ENCODE results near the gene CHST9. TPM values are rescaled to one million over a fixed set of nuclear protein-coding genes. Genes with fewer than 3 reads are reported as not detected.
A peak's percentile ranks its signal among the peaks of the same experiment; 100 is the strongest.

The CHST9 gene
- total RNA-seq, 1 experiment from 2014 or later, result 19.2 TPM

DNA sequence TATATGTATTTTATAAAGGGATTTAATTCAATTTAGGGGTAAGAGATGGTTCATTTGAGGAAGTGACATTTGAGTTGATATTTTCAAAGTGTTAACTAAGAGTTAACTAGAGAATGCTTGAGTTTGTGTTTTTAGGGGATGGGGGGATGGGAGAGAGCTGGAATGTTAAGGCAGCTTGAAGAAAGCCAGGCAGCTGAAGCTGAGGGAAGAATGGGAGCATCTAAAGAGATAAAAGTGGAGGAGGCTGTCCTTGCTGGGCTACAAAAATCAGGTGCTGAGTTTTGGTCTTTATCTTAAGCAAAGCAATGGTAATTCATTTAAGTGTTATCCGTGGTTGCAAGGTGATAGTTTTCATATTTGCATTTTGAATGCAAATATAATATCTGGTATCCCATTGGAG lies 9.2 kb downstream of the CHST9 start (continued):
- TF ChIP-seq USF2 (CRISPR knock-in tag; IDR thresholded peaks at IDR 0.05) (no peak), TP53 (CRISPR knock-in tag; IDR thresholded peaks at IDR 0.05) (no peak), MXD4 (CRISPR knock-in tag; IDR thresholded peaks at IDR 0.05; ENCODE audit: borderline replicate concordance) (no peak), AR (CRISPR knock-in tag; IDR thresholded peaks at IDR 0.05) (no peak), TCF7 (CRISPR knock-in tag; IDR thresholded peaks at IDR 0.05; ENCODE audit: low read depth) (no peak), ESRRA (CRISPR knock-in tag; IDR thresholded peaks at IDR 0.05; ENCODE audit: borderline replicate concordance) (no peak), NR3C1 (CRISPR knock-in tag; conservative IDR thresholded peaks at IDR 0.05; ENCODE audit: low read depth) (no peak), SMAD4 (CRISPR knock-in tag; IDR thresholded peaks at IDR 0.05) (no peak), ZNF532 (CRISPR knock-in tag; IDR thresholded peaks at IDR 0.05; ENCODE audit: borderline replicate concordance) (no peak), STAT6 (CRISPR knock-in tag; conservative IDR thresholded peaks at IDR 0.05; ENCODE audit: low read depth) (no peak)
- TF ChIP-seq, protein P1, sequence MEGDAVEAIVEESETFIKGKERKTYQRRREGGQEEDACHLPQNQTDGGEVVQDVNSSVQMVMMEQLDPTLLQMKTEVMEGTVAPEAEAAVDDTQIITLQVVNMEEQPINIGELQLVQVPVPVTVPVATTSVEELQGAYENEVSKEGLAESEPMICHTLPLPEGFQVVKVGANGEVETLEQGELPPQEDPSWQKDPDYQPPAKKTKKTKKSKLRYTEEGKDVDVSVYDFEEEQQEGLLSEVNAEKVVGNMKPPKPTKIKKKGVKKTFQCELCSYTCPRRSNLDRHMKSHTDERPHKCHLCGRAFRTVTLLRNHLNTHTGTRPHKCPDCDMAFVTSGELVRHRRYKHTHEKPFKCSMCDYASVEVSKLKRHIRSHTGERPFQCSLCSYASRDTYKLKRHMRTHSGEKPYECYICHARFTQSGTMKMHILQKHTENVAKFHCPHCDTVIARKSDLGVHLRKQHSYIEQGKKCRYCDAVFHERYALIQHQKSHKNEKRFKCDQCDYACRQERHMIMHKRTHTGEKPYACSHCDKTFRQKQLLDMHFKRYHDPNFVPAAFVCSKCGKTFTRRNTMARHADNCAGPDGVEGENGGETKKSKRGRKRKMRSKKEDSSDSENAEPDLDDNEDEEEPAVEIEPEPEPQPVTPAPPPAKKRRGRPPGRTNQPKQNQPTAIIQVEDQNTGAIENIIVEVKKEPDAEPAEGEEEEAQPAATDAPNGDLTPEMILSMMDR (IDR thresholded peaks at IDR 0.05), result no peak

DNA sequence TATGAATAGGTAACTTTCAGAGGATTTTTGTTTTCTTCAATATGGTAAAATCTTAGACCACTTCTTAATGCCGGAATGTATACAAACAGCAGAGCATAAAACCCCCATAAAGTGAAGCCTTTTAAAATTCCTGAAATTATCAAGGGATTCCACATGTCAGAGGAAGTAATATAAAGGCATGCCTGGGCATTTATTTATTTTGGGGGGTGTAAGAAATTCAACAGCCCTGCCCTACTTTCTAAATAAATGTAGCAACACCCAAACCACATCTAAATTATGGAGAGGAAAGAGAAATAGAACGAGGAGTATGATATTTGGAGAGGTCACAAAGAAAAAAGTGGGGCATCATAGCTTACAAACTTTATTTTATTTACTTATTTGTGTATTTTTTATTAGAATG lies 9.9 kb downstream of the CHST9 start:
- ChIA-PET POLR2A (no interaction called here), CTCF (interaction anchor here (0.6 to 1.4 kb wide), 2 partner anchors 12 to 430 kb away, joined by 4 to 7 read pairs; no protein-coding TSS in a partner anchor)
- no peak overlapping the region for H3K4me3 Mint-ChIP-seq
- peak overlapping the region; percentile 30; the same call in 1 of the 2 replicates for H3K27ac Mint-ChIP-seq
- peaks cover under 1% of the 10 kb centered on the region; the same call in 1 of the 2 replicates for H3K9me3 Mint-ChIP-seq
- ATAC-seq, result no peak
- H3K4me1 Mint-ChIP-seq, result peaks cover 45% of the 10 kb centered on the region
- no peaks in the 10 kb centered on the region; the same call in 1 of the 2 replicates for H3K36me3 Mint-ChIP-seq
- DNase-seq (ENCODE audit: low spot score), result no peak
- H3K27me3 Mint-ChIP-seq (ENCODE audit: low read depth), result no peaks in the 10 kb centered on the region
- TF ChIP-seq JUN (CRISPR knock-in tag; IDR thresholded peaks at IDR 0.05) (no peak), TEAD1 (CRISPR knock-in tag; IDR thresholded peaks at IDR 0.05) (no peak), JAZF1 (CRISPR knock-in tag; IDR thresholded peaks at IDR 0.05) (no peak), CREB1 (CRISPR knock-in tag; IDR thresholded peaks at IDR 0.05) (no peak), AR (CRISPR knock-in tag; IDR thresholded peaks at IDR 0.05) (no peak)
- TF ChIP-seq, protein P2, sequence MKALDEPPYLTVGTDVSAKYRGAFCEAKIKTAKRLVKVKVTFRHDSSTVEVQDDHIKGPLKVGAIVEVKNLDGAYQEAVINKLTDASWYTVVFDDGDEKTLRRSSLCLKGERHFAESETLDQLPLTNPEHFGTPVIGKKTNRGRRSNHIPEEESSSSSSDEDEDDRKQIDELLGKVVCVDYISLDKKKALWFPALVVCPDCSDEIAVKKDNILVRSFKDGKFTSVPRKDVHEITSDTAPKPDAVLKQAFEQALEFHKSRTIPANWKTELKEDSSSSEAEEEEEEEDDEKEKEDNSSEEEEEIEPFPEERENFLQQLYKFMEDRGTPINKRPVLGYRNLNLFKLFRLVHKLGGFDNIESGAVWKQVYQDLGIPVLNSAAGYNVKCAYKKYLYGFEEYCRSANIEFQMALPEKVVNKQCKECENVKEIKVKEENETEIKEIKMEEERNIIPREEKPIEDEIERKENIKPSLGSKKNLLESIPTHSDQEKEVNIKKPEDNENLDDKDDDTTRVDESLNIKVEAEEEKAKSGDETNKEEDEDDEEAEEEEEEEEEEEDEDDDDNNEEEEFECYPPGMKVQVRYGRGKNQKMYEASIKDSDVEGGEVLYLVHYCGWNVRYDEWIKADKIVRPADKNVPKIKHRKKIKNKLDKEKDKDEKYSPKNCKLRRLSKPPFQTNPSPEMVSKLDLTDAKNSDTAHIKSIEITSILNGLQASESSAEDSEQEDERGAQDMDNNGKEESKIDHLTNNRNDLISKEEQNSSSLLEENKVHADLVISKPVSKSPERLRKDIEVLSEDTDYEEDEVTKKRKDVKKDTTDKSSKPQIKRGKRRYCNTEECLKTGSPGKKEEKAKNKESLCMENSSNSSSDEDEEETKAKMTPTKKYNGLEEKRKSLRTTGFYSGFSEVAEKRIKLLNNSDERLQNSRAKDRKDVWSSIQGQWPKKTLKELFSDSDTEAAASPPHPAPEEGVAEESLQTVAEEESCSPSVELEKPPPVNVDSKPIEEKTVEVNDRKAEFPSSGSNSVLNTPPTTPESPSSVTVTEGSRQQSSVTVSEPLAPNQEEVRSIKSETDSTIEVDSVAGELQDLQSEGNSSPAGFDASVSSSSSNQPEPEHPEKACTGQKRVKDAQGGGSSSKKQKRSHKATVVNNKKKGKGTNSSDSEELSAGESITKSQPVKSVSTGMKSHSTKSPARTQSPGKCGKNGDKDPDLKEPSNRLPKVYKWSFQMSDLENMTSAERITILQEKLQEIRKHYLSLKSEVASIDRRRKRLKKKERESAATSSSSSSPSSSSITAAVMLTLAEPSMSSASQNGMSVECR (CRISPR knock-in tag; IDR thresholded peaks at IDR 0.05; ENCODE audit: borderline replicate concordance), result no peak

Measured in WTC11 (cell line).